GM19397 (cell line): Measurements from ENCODE around the gene VPREB3.

Experiments used
- ATAC-seq: cut with Tn5 transposase; IDR thresholded peaks from one replicate; pipeline ENCODE4 v1.9.1; 2021; ENCODE audit warnings: mild to moderate bottlenecking, moderate library complexity; ENCODE audit not compliant: unreplicated experiment

The VPREB3 gene

DNA sequence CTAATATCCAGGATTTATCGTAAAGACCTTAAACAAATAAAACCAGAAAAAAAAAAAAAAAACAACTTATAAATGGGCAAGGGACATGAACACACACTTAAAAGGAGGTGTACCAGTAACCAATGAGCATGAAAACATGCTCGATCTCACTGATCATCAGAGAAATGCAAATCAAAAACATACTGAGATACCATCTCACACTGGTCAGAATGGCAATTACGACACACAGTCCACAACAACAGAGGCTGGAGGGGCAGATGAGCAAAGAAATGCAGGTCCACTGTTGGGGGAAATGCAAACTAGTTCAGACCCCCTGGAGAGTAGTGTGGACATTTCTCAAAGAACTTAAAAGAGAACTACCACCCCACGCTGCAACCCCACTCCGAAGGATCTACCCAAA, 50.2 kb downstream of the VPREB3 start:
- ATAC-seq: no peak
